ENCODE measurements around the gene PLEK. TPM values are rescaled to one million over a fixed set of nuclear protein-coding genes. Genes with fewer than 3 reads are reported as not detected.

PLEK gene
- total RNA-seq, 4 donors from 2014 or later = 3.4 to 12.0 (median 7.9) TPM

- Histone ChIP-seq H3K4me1 (no peaks in the 10 kb centered on the region), H3K27me3 (no peaks in the 10 kb centered on the region), H3K9me3 (no peaks in the 10 kb centered on the region), H3K4me3 (replicated peaks in 1 of 3) (no peak overlapping the region), H3K36me3 (no peaks in the 10 kb centered on the region), H3K27ac (no peak overlapping the region)
- intact Hi-C loops (cut with DNase I) = no loop called here
- WGBS, 2 donors = 49 to 61% methylated on average over 5 of the region's 5 CpGs
- no peak for TF ChIP-seq CTCF (IDR thresholded peaks at IDR 0.05)
- TF ChIP-seq POLR2A (IDR thresholded peaks at IDR 0.05) = no peak
- no peak for DNase-seq
Measured at GRCh38 chr2:68387408-68388350, 22.6 kb downstream of the PLEK start.

GRCh38 chr2:68388358-68388757 is 23.3 kb downstream of the PLEK start:
- Histone ChIP-seq H3K9me3 (no peaks in the 10 kb centered on the region), H3K4me3 (replicated peaks in 1 of 3) (no peak overlapping the region), H3K27ac (no peak overlapping the region), H3K36me3 (no peaks in the 10 kb centered on the region), H3K27me3 (no peaks in the 10 kb centered on the region), H3K4me1 (no peaks in the 10 kb centered on the region)
- intact Hi-C loops (cut with DNase I) = no loop called here
- no peak for DNase-seq
- TF ChIP-seq CTCF (IDR thresholded peaks at IDR 0.05) (no peak), POLR2A (IDR thresholded peaks at IDR 0.05) (no peak)

- H3K27ac ChIP-seq = no peak overlapping the region
- 68 to 100% methylated on average over 1 of the region's 1 CpG for WGBS, 2 donors
- no peaks in the 10 kb centered on the region for H3K36me3 ChIP-seq
- no peak overlapping the region for H3K4me3 ChIP-seq (replicated peaks in 1 of 3)
- TF ChIP-seq CTCF (IDR thresholded peaks at IDR 0.05) (no peak), POLR2A (IDR thresholded peaks at IDR 0.05) (no peak)
- intact Hi-C loops (cut with DNase I) = no loop called here
- no peak for DNase-seq
- H3K4me1 ChIP-seq = no peaks in the 10 kb centered on the region
- H3K27me3 ChIP-seq = no peaks in the 10 kb centered on the region
- H3K9me3 ChIP-seq = no peaks in the 10 kb centered on the region
Measured at GRCh38 chr2:68388772-68389171, 23.7 kb downstream of the PLEK start.

- 73 to 79% methylated on average over 2 of the region's 2 CpGs for WGBS, 2 donors
- H3K4me3 ChIP-seq (replicated peaks in 1 of 3) = no peak overlapping the region
- no peaks in the 10 kb centered on the region for H3K9me3 ChIP-seq
- no peaks in the 10 kb centered on the region for H3K4me1 ChIP-seq
- H3K36me3 ChIP-seq = no peaks in the 10 kb centered on the region
- TF ChIP-seq CTCF (IDR thresholded peaks at IDR 0.05) = no peak
- no peak for TF ChIP-seq POLR2A (IDR thresholded peaks at IDR 0.05)
- intact Hi-C loops (cut with DNase I) = no loop called here
- no peaks in the 10 kb centered on the region for H3K27me3 ChIP-seq
- H3K27ac ChIP-seq = no peak overlapping the region
- DNase-seq = no peak
Measured at GRCh38 chr2:68390114-68390513, 25.0 kb downstream of the PLEK start.

- no peak for TF ChIP-seq CTCF (IDR thresholded peaks at IDR 0.05)
- no peak for TF ChIP-seq POLR2A (IDR thresholded peaks at IDR 0.05)
- Histone ChIP-seq H3K27me3 (no peaks in the 10 kb centered on the region), H3K9me3 (no peaks in the 10 kb centered on the region), H3K36me3 (no peaks in the 10 kb centered on the region), H3K4me3 (replicated peaks in 1 of 3) (no peak overlapping the region), H3K27ac (no peak overlapping the region), H3K4me1 (no peaks in the 10 kb centered on the region)
- no peak for DNase-seq
- intact Hi-C loops (cut with DNase I) = no loop called here
Measured at GRCh38 chr2:68390586-68390985, 25.5 kb downstream of the PLEK start.
